ENCODE measurements around the gene ZNF425. TPM values are rescaled to one million over a fixed set of nuclear protein-coding genes. Genes with fewer than 3 reads are reported as not detected.

ZNF425 gene
- total RNA-seq, 1 donor from 2014 or later, result 1.2 TPM

- ATAC-seq (no peak), DNase-seq (no peak)
- no peaks in the 10 kb centered on the region for H3K9me3 ChIP-seq
- H3K27ac ChIP-seq, result no peak overlapping the region
- peaks cover 11% of the 10 kb centered on the region for H3K4me1 ChIP-seq
- no peaks in the 10 kb centered on the region for H3K27me3 ChIP-seq (ENCODE audit: low read depth)
- no peak overlapping the region for H3K4me3 ChIP-seq
- intact Hi-C loops (cut with DNase I), result no loop called here
- TF ChIP-seq CTCF (IDR thresholded peaks at IDR 0.05), result no peak
- H3K36me3 ChIP-seq, result no peaks in the 10 kb centered on the region
Measured at GRCh38 chr7:149141893-149142292, 15.8 kb upstream of the ZNF425 start.

- ATAC-seq, result no peak
- Histone ChIP-seq H3K4me3 (no peak overlapping the region), H3K9me3 (no peaks in the 10 kb centered on the region), H3K27ac (no peak overlapping the region), H3K27me3 (ENCODE audit: low read depth) (no peaks in the 10 kb centered on the region), H3K36me3 (no peaks in the 10 kb centered on the region), H3K4me1 (peaks cover under 1% of the 10 kb centered on the region)
- no peak for DNase-seq
- intact Hi-C loops (cut with DNase I), result no loop called here
- TF ChIP-seq CTCF (IDR thresholded peaks at IDR 0.05), result no peak
Measured at GRCh38 chr7:149140831-149141230, 14.7 kb upstream of the ZNF425 start.

- no peaks in the 10 kb centered on the region for H3K9me3 ChIP-seq
- ATAC-seq, result no peak
Measured at GRCh38 chr7:149136118-149136517, 10.0 kb upstream of the ZNF425 start.

GRCh38 chr7:149133028-149133710, 7.0 kb upstream of the ZNF425 start:
- intact Hi-C loops (cut with DNase I), result no loop called here
- Histone ChIP-seq H3K4me1 (peaks cover 2% of the 10 kb centered on the region), H3K36me3 (peaks cover 21% of the 10 kb centered on the region), H3K27ac (no peak overlapping the region), H3K9me3 (no peaks in the 10 kb centered on the region), H3K27me3 (ENCODE audit: low read depth) (no peaks in the 10 kb centered on the region), H3K4me3 (no peak overlapping the region)
- no peak for TF ChIP-seq CTCF (IDR thresholded peaks at IDR 0.05)
- no peak for ATAC-seq
- no peak for DNase-seq

More at GRCh38 chr7:149136118-149136517, 10.0 kb upstream of the ZNF425 start:
- peaks cover 15% of the 10 kb centered on the region for H3K36me3 ChIP-seq
- H3K4me3 ChIP-seq, result no peak overlapping the region
- no peak for DNase-seq
- intact Hi-C loops (cut with DNase I), result no loop called here
- TF ChIP-seq CTCF (IDR thresholded peaks at IDR 0.05), result no peak
- no peaks in the 10 kb centered on the region for H3K27me3 ChIP-seq (ENCODE audit: low read depth)
- no peaks in the 10 kb centered on the region for H3K4me1 ChIP-seq
- no peak overlapping the region for H3K27ac ChIP-seq

DNA sequence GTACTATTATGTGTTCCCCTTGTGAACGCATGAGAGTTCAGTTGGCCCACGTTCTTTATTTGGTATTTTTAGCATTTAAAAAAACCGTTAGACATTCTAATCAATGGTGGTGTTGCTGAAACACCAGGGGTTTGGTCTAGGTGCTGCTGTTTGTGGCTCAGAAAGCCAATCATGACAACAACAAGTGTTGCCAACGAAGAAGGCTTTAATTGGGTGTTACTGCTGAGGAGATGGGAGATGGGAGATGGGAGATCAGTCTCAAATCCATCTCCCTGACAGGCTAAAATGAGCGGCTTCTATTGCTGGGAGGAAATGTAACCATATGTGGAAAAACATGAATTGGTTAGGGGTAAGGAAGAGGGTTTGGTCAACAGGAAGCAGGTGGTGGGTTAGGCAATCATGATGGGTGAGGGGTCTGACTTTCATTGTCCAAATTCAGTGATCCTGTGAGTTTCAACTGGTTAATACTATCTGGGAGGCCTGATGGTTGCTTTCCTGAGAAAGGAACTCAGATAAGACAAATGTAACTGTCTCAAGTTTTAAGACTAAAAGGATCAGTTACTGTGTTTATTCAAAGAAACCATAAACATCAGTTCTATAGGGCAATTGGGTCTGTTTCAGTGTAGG, 4.6 kb upstream of the ZNF425 start:
- Histone ChIP-seq H3K4me3 (no peak overlapping the region), H3K4me1 (peaks cover 6% of the 10 kb centered on the region), H3K36me3 (peaks cover 21% of the 10 kb centered on the region), H3K9me3 (no peaks in the 10 kb centered on the region), H3K27ac (no peak overlapping the region), H3K27me3 (ENCODE audit: low read depth) (no peaks in the 10 kb centered on the region)
- intact Hi-C loops (cut with DNase I), result no loop called here
- no peak for TF ChIP-seq CTCF (IDR thresholded peaks at IDR 0.05)
- DNase-seq (no peak), ATAC-seq (no peak)
